ENCODE measurements around the gene DCAF7. TPM values are rescaled to one million over a fixed set of nuclear protein-coding genes. Genes with fewer than 3 reads are reported as not detected.

DCAF7 gene
- total RNA-seq, 2 donors from 2014 or later, result 96.0 to 114 TPM

GRCh38 chr17:63549289-63549945, 860 bp upstream of the DCAF7 start:
- Mint-ChIP-seq H3K27me3 (ENCODE audit: insufficient read depth) (no peaks in the 10 kb centered on the region), H3K27ac (peak overlapping the region; percentile 96), H3K4me3 (peak overlapping the region; percentile 95), H3K4me1 (peaks cover 22% of the 10 kb centered on the region), H3K9me3 (no peaks in the 10 kb centered on the region), H3K36me3 (ENCODE audit: low read depth) (peaks cover 8% of the 10 kb centered on the region)
- peaks cover 3% of the 10 kb centered on the region for H3K4me1 ChIP-seq (ENCODE audit: control insufficient read depth, insufficient read depth, low read length)
- H3K36me3 ChIP-seq (ENCODE audit: control insufficient read depth, insufficient read depth, low read length), result peaks cover 4% of the 10 kb centered on the region
- TF ChIP-seq CTCF (conservative IDR thresholded peaks at IDR 0.05), result no peak
- H3K9ac ChIP-seq (ENCODE audit: extremely low read depth, low read length, poor library complexity, severe bottlenecking), result peak overlapping the region; percentile 48
- no peak for DNase-seq
- 19 to 20% methylated on average over 15 to 17 of the region's 18 CpGs for WGBS, 2 experiments (ENCODE audit: insufficient coverage in 1 of 2, insufficient read length in 1 of 2)
- H3K9me3 ChIP-seq (ENCODE audit: control insufficient read depth, low read length), result no peaks in the 10 kb centered on the region
- H3K27ac ChIP-seq (ENCODE audit: low read depth, low read length), result peak overlapping the region; percentile 54
- H3K27me3 ChIP-seq (ENCODE audit: control insufficient read depth, insufficient read depth, low read length, poor library complexity, severe bottlenecking), result no peaks in the 10 kb centered on the region
- H3K4me3 ChIP-seq (ENCODE audit: low read length), result peak overlapping the region; percentile 98

- no peaks in the 10 kb centered on the region for H3K27me3 Mint-ChIP-seq (ENCODE audit: insufficient read depth)
- no peaks in the 10 kb centered on the region for H3K27me3 ChIP-seq (ENCODE audit: control insufficient read depth, insufficient read depth, low read length, poor library complexity, severe bottlenecking)
Measured at GRCh38 chr17:63550817-63551639, 751 bp downstream of the DCAF7 start.

GRCh38 chr17:63552211-63552610, 1.9 kb downstream of the DCAF7 start:
- Mint-ChIP-seq H3K4me3 (peak overlapping the region; percentile 95), H3K36me3 (ENCODE audit: low read depth) (peaks cover 17% of the 10 kb centered on the region), H3K27ac (peak overlapping the region; percentile 89), H3K4me1 (peaks cover 25% of the 10 kb centered on the region), H3K27me3 (ENCODE audit: insufficient read depth) (no peaks in the 10 kb centered on the region), H3K9me3 (peaks cover 4% of the 10 kb centered on the region)
- Histone ChIP-seq H3K27ac (ENCODE audit: low read depth, low read length) (no peak overlapping the region), H3K27me3 (ENCODE audit: control insufficient read depth, insufficient read depth, low read length, poor library complexity, severe bottlenecking) (no peaks in the 10 kb centered on the region), H3K9ac (ENCODE audit: extremely low read depth, low read length, poor library complexity, severe bottlenecking) (no peak overlapping the region), H3K36me3 (ENCODE audit: control insufficient read depth, insufficient read depth, low read length) (peaks cover 9% of the 10 kb centered on the region), H3K9me3 (ENCODE audit: control insufficient read depth, low read length) (peaks cover 4% of the 10 kb centered on the region), H3K4me3 (ENCODE audit: low read length) (peak overlapping the region; percentile 98), H3K4me1 (ENCODE audit: control insufficient read depth, insufficient read depth, low read length) (peaks cover 3% of the 10 kb centered on the region)
- DNase-seq, result peak; percentile 36
- TF ChIP-seq CTCF (conservative IDR thresholded peaks at IDR 0.05), result no peak
- WGBS, 2 experiments (ENCODE audit: insufficient coverage in 1 of 2, insufficient read length in 1 of 2), result 87 to 90% methylated on average over 6 of the region's 6 CpGs

More at GRCh38 chr17:63550817-63551639, 751 bp downstream of the DCAF7 start:
- H3K9ac ChIP-seq (ENCODE audit: extremely low read depth, low read length, poor library complexity, severe bottlenecking), result peak overlapping the region; percentile 84
- peaks cover 3% of the 10 kb centered on the region for H3K4me1 ChIP-seq (ENCODE audit: control insufficient read depth, insufficient read depth, low read length)
- H3K4me3 Mint-ChIP-seq, result peak overlapping the region; percentile 95
- H3K27ac Mint-ChIP-seq, result peak overlapping the region; percentile 98
- H3K4me1 Mint-ChIP-seq, result peaks cover 25% of the 10 kb centered on the region
- no peak for TF ChIP-seq CTCF (conservative IDR thresholded peaks at IDR 0.05)
- H3K36me3 Mint-ChIP-seq (ENCODE audit: low read depth), result peaks cover 12% of the 10 kb centered on the region
- 1 to 2% methylated on average over 21 to 28 of the region's 32 CpGs for whole genome bisulfite sequencing, 2 experiments (ENCODE audit: insufficient coverage in 1 of 2, insufficient read length in 1 of 2)
- no peaks in the 10 kb centered on the region for H3K9me3 ChIP-seq (ENCODE audit: control insufficient read depth, low read length)
- peak overlapping the region; percentile 98 for H3K4me3 ChIP-seq (ENCODE audit: low read length)
- H3K9me3 Mint-ChIP-seq, result no peaks in the 10 kb centered on the region
- H3K36me3 ChIP-seq (ENCODE audit: control insufficient read depth, insufficient read depth, low read length), result peaks cover 4% of the 10 kb centered on the region
- DNase-seq, result peak; percentile 83
- H3K27ac ChIP-seq (ENCODE audit: low read depth, low read length), result peak overlapping the region; percentile 74
